ENCODE measurements around the gene RUNX2.

The RUNX2 gene

GRCh38 chr6:45642331-45643125 lies 314.4 kb downstream of the RUNX2 start:
- no peak for DNase-seq (ENCODE audit: low read depth in 1 of 2, low spot score in 1 of 2)

DNA sequence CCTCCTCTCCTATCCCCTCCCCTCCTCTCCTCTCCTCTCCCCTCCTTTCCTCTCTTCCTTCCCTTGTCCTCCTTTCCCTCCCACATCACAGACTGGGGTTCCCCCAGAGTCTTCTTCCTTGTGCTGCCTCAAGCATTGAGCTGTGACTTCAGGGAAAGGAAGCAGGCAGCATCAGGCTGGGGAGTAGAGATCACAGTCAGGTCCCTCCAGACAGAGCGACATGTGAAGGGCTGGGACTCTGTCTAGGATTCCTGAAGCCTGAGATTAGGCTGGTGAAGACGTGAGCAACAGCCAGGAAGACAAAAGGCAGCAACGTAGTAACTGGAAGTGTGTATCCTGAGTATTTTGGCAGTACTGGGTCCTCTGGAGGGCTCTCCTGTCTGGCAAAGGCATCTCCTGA lies 315.0 kb downstream of the RUNX2 start:
- no peak for DNase-seq (ENCODE audit: low read depth in 1 of 2, low spot score in 1 of 2)

DNA sequence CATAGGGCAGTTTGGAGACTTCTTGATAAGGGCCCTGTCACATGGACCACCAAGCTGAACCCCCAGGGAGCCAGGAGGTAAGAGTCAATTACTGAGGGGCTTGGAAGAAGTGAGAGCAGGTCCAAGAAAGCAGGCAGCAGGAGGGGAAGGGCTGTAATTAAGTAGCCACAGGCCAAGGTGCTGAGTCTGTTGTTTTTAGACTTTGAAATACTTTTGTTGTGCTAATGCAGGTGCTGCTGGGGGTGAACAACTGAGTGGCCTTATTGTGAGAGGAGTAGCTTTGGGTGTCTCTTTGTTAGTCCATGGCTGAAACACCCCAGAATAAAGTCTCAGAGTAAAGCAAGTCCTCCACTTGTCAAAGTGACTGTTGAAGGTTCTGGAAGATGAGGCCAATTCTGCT lies 316.6 kb downstream of the RUNX2 start:
- DNase-seq (ENCODE audit: low read depth in 1 of 2, low spot score in 1 of 2): no peak

GRCh38 chr6:45645302-45645701 lies 317.2 kb downstream of the RUNX2 start:
- DNase-seq (ENCODE audit: low read depth in 1 of 2, low spot score in 1 of 2): no peak

DNA sequence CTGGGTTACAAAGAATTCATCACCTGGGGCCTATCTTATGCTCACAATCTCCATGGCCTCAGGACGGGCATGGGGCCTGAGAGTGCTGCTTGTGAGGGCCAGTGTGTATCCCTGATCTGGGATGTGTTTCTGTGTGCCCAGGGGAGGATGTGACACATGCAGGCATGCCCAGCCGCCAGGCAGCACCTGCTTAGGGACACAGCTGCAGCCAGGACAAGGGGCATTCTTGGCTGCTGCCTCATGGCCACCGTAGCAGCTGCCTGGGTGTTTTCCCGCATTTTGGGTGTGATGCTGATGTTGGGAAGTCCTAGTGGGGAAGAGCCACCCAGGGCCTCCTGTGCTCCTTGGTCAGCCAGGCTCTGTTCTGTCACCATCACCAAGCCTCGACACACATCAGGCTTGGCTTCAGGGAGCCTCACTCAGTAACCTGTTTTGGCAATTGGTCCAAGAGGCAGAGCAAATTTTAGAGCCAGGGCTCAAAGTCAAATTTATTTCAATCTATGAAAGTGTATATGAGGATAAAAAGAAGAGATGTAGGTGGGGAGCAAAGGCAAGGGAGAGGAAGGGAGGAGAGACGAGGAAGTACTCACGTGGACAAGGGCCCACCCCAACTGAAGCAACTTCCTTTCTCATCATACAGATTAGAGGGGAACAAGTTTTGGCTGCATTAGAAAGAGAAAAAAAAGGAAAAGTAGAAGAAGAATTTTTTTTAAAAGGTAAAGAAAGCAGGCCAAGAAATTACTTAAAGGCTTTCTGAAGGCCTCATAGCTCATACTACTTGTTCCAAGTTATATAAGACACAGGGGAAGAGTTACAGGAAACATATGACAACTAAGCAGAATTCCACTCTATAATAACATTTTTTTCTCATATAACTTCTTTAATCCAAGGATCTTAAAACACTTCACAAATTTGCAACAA lies 319.5 kb downstream of the RUNX2 start:
- DNase-seq (ENCODE audit: low read depth in 1 of 2, low spot score in 1 of 2): no peak

GRCh38 chr6:45648262-45648620 lies 320.1 kb downstream of the RUNX2 start:
- DNase-seq (ENCODE audit: low read depth in 1 of 2, low spot score in 1 of 2): no peak

DNA sequence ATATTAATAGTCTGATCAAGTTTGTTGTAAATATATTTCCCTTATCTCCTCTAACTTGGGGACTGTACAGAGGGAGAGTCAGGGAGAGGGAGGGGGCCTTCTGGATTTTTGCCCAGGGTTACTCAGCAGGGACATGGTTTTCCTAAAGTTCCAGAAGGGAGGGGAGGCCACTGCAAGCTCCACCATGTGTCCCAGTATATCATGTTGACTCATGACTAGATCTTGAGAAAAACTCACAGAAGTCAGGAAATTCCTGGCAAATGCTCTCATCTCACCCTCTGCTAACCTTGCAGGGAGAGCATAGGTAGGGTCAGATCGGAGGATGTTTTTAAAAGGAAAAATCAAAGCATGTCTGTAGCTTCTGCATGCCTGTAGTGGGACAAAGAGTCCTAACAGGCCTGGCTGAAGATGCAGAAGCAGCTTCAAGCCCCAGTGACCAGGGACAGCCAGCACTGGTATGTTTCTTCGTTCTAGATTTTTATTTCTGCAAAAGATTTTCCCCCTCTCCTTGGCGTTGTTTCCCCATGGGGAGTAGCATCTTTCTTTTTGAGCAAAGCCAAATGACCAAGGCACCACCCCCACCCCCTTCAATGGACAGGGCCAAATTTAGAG lies 322.5 kb downstream of the RUNX2 start:
- DNase-seq (ENCODE audit: low read depth in 1 of 2, low spot score in 1 of 2): no peak

- no peak for DNase-seq (ENCODE audit: low read depth in 1 of 2, low spot score in 1 of 2)
Measured at GRCh38 chr6:45651301-45651700, 323.2 kb downstream of the RUNX2 start.

- no peak for DNase-seq (ENCODE audit: low read depth in 1 of 2, low spot score in 1 of 2)
Measured at GRCh38 chr6:45652416-45652815, 324.3 kb downstream of the RUNX2 start.

- no peak for DNase-seq (ENCODE audit: low read depth in 1 of 2, low spot score in 1 of 2)
Measured at GRCh38 chr6:45653117-45653883, 325.2 kb downstream of the RUNX2 start.

DNA sequence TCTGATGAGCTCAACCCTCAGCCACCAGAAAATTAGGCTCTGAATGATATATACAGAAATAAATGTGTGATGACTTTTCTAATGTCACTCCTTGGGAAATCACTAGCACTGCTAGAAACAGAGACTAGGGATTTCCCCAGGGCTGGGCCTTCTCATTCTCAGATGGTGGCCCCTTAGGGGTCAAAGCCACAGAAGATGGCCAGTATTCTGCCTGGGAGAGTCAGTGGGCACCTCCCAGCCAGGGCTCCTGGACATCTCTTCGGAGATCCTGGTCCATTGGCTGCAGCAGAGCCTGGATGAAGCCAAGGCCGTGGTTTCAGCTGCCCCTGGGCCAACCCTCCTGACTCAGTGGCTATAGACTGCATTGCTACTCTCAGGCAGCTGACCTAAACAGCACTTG lies 326.5 kb downstream of the RUNX2 start:
- DNase-seq (ENCODE audit: low read depth in 1 of 2, low spot score in 1 of 2): no peak

DNA sequence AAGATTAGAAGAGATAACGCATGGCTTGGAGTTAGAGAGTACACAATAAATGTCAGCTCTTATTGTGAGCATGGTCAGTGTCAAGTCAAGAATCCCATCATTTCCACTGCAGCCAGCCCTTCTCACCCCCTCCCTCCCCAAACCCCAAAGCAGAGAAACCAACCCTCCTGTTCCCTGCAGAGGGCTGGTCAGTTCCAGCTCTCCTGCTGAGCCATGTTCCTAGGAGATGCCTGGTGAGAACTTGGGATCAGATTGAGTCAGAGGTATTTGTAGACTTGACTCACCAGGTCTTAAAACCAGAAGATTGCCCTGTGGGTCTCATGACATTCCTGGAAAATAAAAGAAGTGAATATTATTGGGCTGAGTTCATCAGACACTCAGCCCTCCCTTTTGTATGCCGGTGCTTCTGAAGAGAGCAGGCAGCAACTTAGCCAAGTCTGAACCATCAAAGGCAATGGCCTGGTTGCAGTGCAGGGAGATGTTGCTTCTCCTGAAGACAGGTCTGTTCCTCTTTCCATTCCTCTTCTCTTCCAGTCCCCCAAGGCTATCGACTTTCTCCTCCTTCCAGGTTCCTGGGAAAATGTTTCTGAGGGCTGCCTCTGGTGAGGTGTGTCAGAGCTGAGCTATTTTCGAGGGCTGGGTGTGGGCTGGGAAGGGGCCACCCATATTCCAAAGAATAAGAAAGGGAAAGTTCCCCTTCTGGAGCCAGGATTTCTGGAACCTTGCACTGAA lies 327.8 kb downstream of the RUNX2 start:
- DNase-seq (ENCODE audit: low read depth in 1 of 2, low spot score in 1 of 2): no peak

- DNase-seq (ENCODE audit: low read depth in 1 of 2, low spot score in 1 of 2): no peak
Measured at GRCh38 chr6:45657226-45657625, 329.1 kb downstream of the RUNX2 start.

- no peak for DNase-seq (ENCODE audit: low read depth in 1 of 2, low spot score in 1 of 2)
Measured at GRCh38 chr6:45658400-45658799, 330.3 kb downstream of the RUNX2 start.

GRCh38 chr6:45658958-45659357 lies 330.8 kb downstream of the RUNX2 start:
- no peak for DNase-seq (ENCODE audit: low read depth in 1 of 2, low spot score in 1 of 2)

DNA sequence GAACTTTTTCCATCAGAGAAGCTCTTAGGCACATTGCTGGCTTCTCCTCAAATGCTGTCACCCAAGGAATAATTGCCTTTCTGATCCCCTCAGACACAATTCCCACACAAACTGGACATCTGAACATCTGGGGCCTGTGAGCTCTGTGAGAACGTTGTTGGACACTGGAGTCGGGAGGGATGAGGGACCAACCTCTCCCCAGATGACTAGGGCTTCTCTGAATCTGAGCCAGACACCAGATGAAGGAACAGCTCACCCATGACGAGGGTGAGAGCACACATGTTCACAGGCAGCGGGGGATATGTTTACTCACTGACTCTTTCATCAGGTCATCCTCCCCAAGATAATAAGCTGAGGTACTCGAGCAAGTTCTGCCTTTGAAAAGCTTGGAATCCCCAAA lies 333.5 kb downstream of the RUNX2 start:
- no peak for DNase-seq (ENCODE audit: low read depth in 1 of 2, low spot score in 1 of 2)

GRCh38 chr6:45663251-45664221 lies 335.4 kb downstream of the RUNX2 start:
- peak; percentile 13 to 20 for DNase-seq (ENCODE audit: low read depth in 1 of 2, low spot score in 1 of 2)

GRCh38 chr6:45664707-45665106 lies 336.6 kb downstream of the RUNX2 start:
- no peak for DNase-seq (ENCODE audit: low read depth in 1 of 2, low spot score in 1 of 2)

DNA sequence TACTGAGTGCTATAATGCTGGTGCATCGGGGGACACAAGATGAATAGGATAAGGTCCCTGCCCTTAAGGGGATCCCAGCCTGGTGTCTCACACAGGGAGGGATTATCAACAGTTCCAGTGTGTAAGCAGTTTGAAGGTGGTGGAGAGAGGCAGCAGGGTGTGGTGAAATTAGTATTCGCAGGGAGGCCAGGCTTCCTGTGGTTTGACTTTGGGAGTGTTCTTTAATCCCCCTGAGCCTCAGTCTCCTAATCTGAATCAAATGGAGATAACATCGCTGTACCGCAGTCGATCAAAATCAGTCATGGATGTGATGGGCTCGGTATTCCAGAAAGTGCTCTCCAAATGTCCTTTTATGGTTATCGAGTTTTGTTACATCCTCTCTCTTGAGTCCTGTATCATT lies 337.7 kb downstream of the RUNX2 start:
- no peak for DNase-seq (ENCODE audit: low read depth in 1 of 2, low spot score in 1 of 2)

Data from activated T-helper 1 cell treated with anti-CD3 and anti-CD28 coated beads, Interleukin-2, amount 50 U/mL, for 16 hours (primary cell).